ENCODE measurements around the gene PIK3C2B. TPM values are rescaled to one million over a fixed set of nuclear protein-coding genes. Genes with fewer than 3 reads are reported as not detected.

Gene PIK3C2B
- total RNA-seq, 2 experiments from 2014 or later = 26.2 to 28.4 TPM

GRCh38 chr1:204466416-204467405 lies 27.9 kb downstream of the PIK3C2B start:
- DNase-seq = no peak
- no peak for ATAC-seq
- H3K27ac Mint-ChIP-seq = no peak overlapping the region
- H3K36me3 Mint-ChIP-seq (ENCODE audit: low read depth) = peaks cover 14% of the 10 kb centered on the region
- no peaks in the 10 kb centered on the region for H3K27me3 Mint-ChIP-seq (ENCODE audit: low read depth)
- no peaks in the 10 kb centered on the region for H3K9me3 Mint-ChIP-seq (ENCODE audit: insufficient read depth)
- ChIA-PET POLR2A (interaction anchor here (1.1 kb wide), 1 partner anchor 27 kb away, joined by 5 read pairs; the partner anchor contains the start of gene PIK3C2B), CTCF (interaction anchor here (0.6 to 3.7 kb wide), 6 partner anchors 12 to 340 kb away, joined by 3 to 21 read pairs (median 4); no protein-coding TSS in a partner anchor)
- H3K4me1 Mint-ChIP-seq (ENCODE audit: low read depth) = peaks cover 38% of the 10 kb centered on the region
- no peak overlapping the region for H3K4me3 Mint-ChIP-seq

- peaks cover 47% of the 10 kb centered on the region for H3K4me1 Mint-ChIP-seq (ENCODE audit: low read depth)
- peaks cover 18% of the 10 kb centered on the region for H3K36me3 Mint-ChIP-seq (ENCODE audit: low read depth)
Observed at GRCh38 chr1:204465546-204466415, 28.8 kb downstream of the PIK3C2B start.

GRCh38 chr1:204464701-204465100 lies 29.9 kb downstream of the PIK3C2B start:
- ATAC-seq (no peak), DNase-seq (no peak)
- ChIA-PET CTCF (interaction anchor here (1.0 to 3.7 kb wide), 3 partner anchors 11 to 39 kb away, joined by 4 to 21 read pairs (median 4); no protein-coding TSS in a partner anchor), POLR2A (interaction anchor here (1.4 kb wide), 1 partner anchor 30 kb away, joined by 5 read pairs; the partner anchor contains the start of gene PIK3C2B)
- Mint-ChIP-seq H3K27me3 (ENCODE audit: low read depth) (no peaks in the 10 kb centered on the region), H3K9me3 (ENCODE audit: insufficient read depth) (no peaks in the 10 kb centered on the region), H3K4me1 (ENCODE audit: low read depth) (peaks cover 57% of the 10 kb centered on the region), H3K4me3 (no peak overlapping the region), H3K36me3 (ENCODE audit: low read depth) (peaks cover 29% of the 10 kb centered on the region), H3K27ac (peak overlapping the region; percentile 8)

More at GRCh38 chr1:204465546-204466415, 28.8 kb downstream of the PIK3C2B start:
- no peak for DNase-seq
- POLR2A ChIA-PET = interaction anchor here (1.4 kb wide), 1 partner anchor 29 kb away, joined by 5 read pairs; the partner anchor contains the start of gene PIK3C2B
- H3K27ac Mint-ChIP-seq = peak overlapping the region; percentile 8
- H3K27me3 Mint-ChIP-seq (ENCODE audit: low read depth) = no peaks in the 10 kb centered on the region
- H3K9me3 Mint-ChIP-seq (ENCODE audit: insufficient read depth) = no peaks in the 10 kb centered on the region
- ATAC-seq = no peak
- CTCF ChIA-PET = interaction anchor here (0.6 to 3.7 kb wide), 8 partner anchors 10 to 341 kb away, joined by 3 to 21 read pairs (median 4); no protein-coding TSS in a partner anchor
- no peak overlapping the region for H3K4me3 Mint-ChIP-seq

- Mint-ChIP-seq H3K9me3 (ENCODE audit: insufficient read depth) (no peaks in the 10 kb centered on the region), H3K27ac (peak overlapping the region; percentile 11), H3K4me1 (ENCODE audit: low read depth) (peaks cover 62% of the 10 kb centered on the region), H3K27me3 (ENCODE audit: low read depth) (no peaks in the 10 kb centered on the region), H3K4me3 (no peak overlapping the region), H3K36me3 (ENCODE audit: low read depth) (peaks cover 34% of the 10 kb centered on the region)
- ChIA-PET POLR2A (no interaction called here), CTCF (interaction anchor here (1.0 to 3.7 kb wide), 3 partner anchors 11 to 39 kb away, joined by 4 to 21 read pairs (median 4); no protein-coding TSS in a partner anchor)
- DNase-seq (peak; percentile 27), ATAC-seq (peak; percentile 26)
Observed at GRCh38 chr1:204464187-204464631, 30.4 kb downstream of the PIK3C2B start.

- ATAC-seq (no peak), DNase-seq (no peak)
- no peak overlapping the region for H3K4me3 Mint-ChIP-seq
- H3K36me3 Mint-ChIP-seq (ENCODE audit: low read depth) = peaks cover 32% of the 10 kb centered on the region
- no peaks in the 10 kb centered on the region for H3K27me3 Mint-ChIP-seq (ENCODE audit: low read depth)
- peaks cover 62% of the 10 kb centered on the region for H3K4me1 Mint-ChIP-seq (ENCODE audit: low read depth)
- ChIA-PET POLR2A (interaction anchor here (1.3 kb wide), 1 partner anchor 31 kb away, joined by 5 read pairs; the partner anchor contains the start of gene PIK3C2B), CTCF (interaction anchor here (0.6 to 1.6 kb wide), 4 partner anchors 16 to 300 kb away, joined by 3 to 10 read pairs (median 4); no protein-coding TSS in a partner anchor)
- H3K27ac Mint-ChIP-seq = peak overlapping the region; percentile 34
- H3K9me3 Mint-ChIP-seq (ENCODE audit: insufficient read depth) = no peaks in the 10 kb centered on the region
Observed at GRCh38 chr1:204463125-204464060, 31.2 kb downstream of the PIK3C2B start.

- H3K36me3 Mint-ChIP-seq (ENCODE audit: low read depth) = peaks cover 30% of the 10 kb centered on the region
Observed at GRCh38 chr1:204462229-204462561, 32.4 kb downstream of the PIK3C2B start.

GRCh38 chr1:204461331-204462228 lies 33.0 kb downstream of the PIK3C2B start:
- Mint-ChIP-seq H3K4me1 (ENCODE audit: low read depth) (peaks cover 62% of the 10 kb centered on the region), H3K4me3 (peak overlapping the region; percentile 48)
- POLR2A ChIA-PET = interaction anchor here (1.3 kb wide), 1 partner anchor 33 kb away, joined by 5 read pairs; the partner anchor contains the start of gene PIK3C2B

More at GRCh38 chr1:204462229-204462561, 32.4 kb downstream of the PIK3C2B start:
- no peaks in the 10 kb centered on the region for H3K27me3 Mint-ChIP-seq (ENCODE audit: low read depth)
- peaks cover 62% of the 10 kb centered on the region for H3K4me1 Mint-ChIP-seq (ENCODE audit: low read depth)
- DNase-seq (no peak), ATAC-seq (no peak)
- no peaks in the 10 kb centered on the region for H3K9me3 Mint-ChIP-seq (ENCODE audit: insufficient read depth)
- ChIA-PET POLR2A (interaction anchor here (1.3 kb wide), 1 partner anchor 32 kb away, joined by 5 read pairs; the partner anchor contains the start of gene PIK3C2B), CTCF (interaction anchor here (1.0 to 1.8 kb wide), 4 partner anchors 38 to 301 kb away, joined by 3 to 6 read pairs (median 4); no protein-coding TSS in a partner anchor)
- peak overlapping the region; percentile 91 for H3K27ac Mint-ChIP-seq
- H3K4me3 Mint-ChIP-seq = no peak overlapping the region

GRCh38 chr1:204460346-204460745 lies 34.3 kb downstream of the PIK3C2B start:
- Mint-ChIP-seq H3K27me3 (ENCODE audit: low read depth) (no peaks in the 10 kb centered on the region), H3K4me3 (no peak overlapping the region), H3K27ac (peak overlapping the region; percentile 91), H3K36me3 (ENCODE audit: low read depth) (peaks cover 33% of the 10 kb centered on the region), H3K4me1 (ENCODE audit: low read depth) (peaks cover 58% of the 10 kb centered on the region), H3K9me3 (ENCODE audit: insufficient read depth) (no peaks in the 10 kb centered on the region)
- ChIA-PET POLR2A (interaction anchor here (1.3 kb wide), 1 partner anchor 34 kb away, joined by 4 read pairs; the partner anchor contains the start of gene PIK3C2B), CTCF (interaction anchor here (1.8 kb wide), 1 partner anchor 13 kb away, joined by 7 read pairs; no protein-coding TSS in a partner anchor)
- ATAC-seq (no peak), DNase-seq (no peak)

More at GRCh38 chr1:204461331-204462228, 33.0 kb downstream of the PIK3C2B start:
- Mint-ChIP-seq H3K27ac (peak overlapping the region; percentile 91), H3K36me3 (ENCODE audit: low read depth) (peaks cover 30% of the 10 kb centered on the region), H3K9me3 (ENCODE audit: insufficient read depth) (no peaks in the 10 kb centered on the region), H3K27me3 (ENCODE audit: low read depth) (no peaks in the 10 kb centered on the region)
- CTCF ChIA-PET = interaction anchor here (1.0 to 1.8 kb wide), 4 partner anchors 14 to 42 kb away, joined by 3 to 7 read pairs (median 5); no protein-coding TSS in a partner anchor
- ATAC-seq (peak; percentile 45), DNase-seq (peak; percentile 30)

GRCh38 chr1:204459706-204460105 lies 34.9 kb downstream of the PIK3C2B start:
- ChIA-PET POLR2A (interaction anchor here (1.3 kb wide), 1 partner anchor 35 kb away, joined by 4 read pairs; the partner anchor contains the start of gene PIK3C2B), CTCF (interaction anchor here (1.8 kb wide), 1 partner anchor 12 kb away, joined by 7 read pairs; no protein-coding TSS in a partner anchor)
- Mint-ChIP-seq H3K9me3 (ENCODE audit: insufficient read depth) (no peaks in the 10 kb centered on the region), H3K27ac (peak overlapping the region; percentile 60), H3K4me3 (no peak overlapping the region), H3K27me3 (ENCODE audit: low read depth) (no peaks in the 10 kb centered on the region), H3K4me1 (ENCODE audit: low read depth) (peaks cover 51% of the 10 kb centered on the region), H3K36me3 (ENCODE audit: low read depth) (peaks cover 36% of the 10 kb centered on the region)
- ATAC-seq = no peak
- DNase-seq = no peak

Measured in activated CD8-positive, alpha-beta T cell treated with anti-CD3 and anti-CD28 coated beads, Interleukin-2, amount 10 ng/mL, durations not matched to agents 7 days and 5 days (primary cell).